GM23248 (cell line): ENCODE data around the gene SLC35G2.

Experiments
- EZH2 ChIP-seq: fragments of 200-600 bp; sonication (generic); IDR thresholded peaks from 2 replicates; pipeline ENCODE4 v1.6.1; 2018; ENCODE audit warnings: antibody characterized with exemption, mild to moderate bottlenecking; ENCODE audit not compliant: insufficient read depth, poor library complexity, severe bottlenecking
- EZH2phosphoT487 ChIP-seq: fragments of 200-600 bp; sonication (generic); IDR thresholded peaks from 2 replicates; pipeline ENCODE4 v1.6.1; 2018; ENCODE audit warnings: antibody characterized with exemption, moderate library complexity, mild to moderate bottlenecking, low read depth; ENCODE audit not compliant: insufficient read depth

- TF ChIP-seq EZH2 (no peak), EZH2phosphoT487 (no peak)
Measured at GRCh38 chr3:136898549-136898948, 79.6 kb downstream of the SLC35G2 start.
